HG02870 (cell line): Measurements from ENCODE around the gene C1QL3.

Source experiments
- ATAC-seq: cut with Tn5 transposase; IDR thresholded peaks from one replicate; pipeline ENCODE4 v1.9.1; 2021; ENCODE audit warnings: mild to moderate bottlenecking, moderate library complexity; ENCODE audit not compliant: unreplicated experiment

The C1QL3 gene

GRCh38 chr10:16521311-16522016 lies at the start of gene C1QL3:
Gene C1QL3, minus strand, starts transcription at chr10:16521879. Its CDS starts 814 bp downstream, at chr10:16521065.
- peak; percentile 28 for ATAC-seq

GRCh38 chr10:16570731-16571130 lies 49.1 kb upstream of the C1QL3 start:
- peak; percentile 88 for ATAC-seq

GRCh38 chr10:16566202-16566805 lies 44.6 kb upstream of the C1QL3 start:
- ATAC-seq: no peak

- no peak for ATAC-seq
Measured at GRCh38 chr10:16565604-16566003, 43.9 kb upstream of the C1QL3 start.

- no peak for ATAC-seq
Measured at GRCh38 chr10:16562891-16563290, 41.2 kb upstream of the C1QL3 start.

GRCh38 chr10:16559236-16559773 lies 37.6 kb upstream of the C1QL3 start:
- no peak for ATAC-seq

GRCh38 chr10:16547973-16548372 lies 26.3 kb upstream of the C1QL3 start:
- no peak for ATAC-seq

- peak; percentile 77 for ATAC-seq
Measured at GRCh38 chr10:16545116-16545736, 23.5 kb upstream of the C1QL3 start.

GRCh38 chr10:16544591-16544990 lies 22.9 kb upstream of the C1QL3 start:
- ATAC-seq: no peak

- no peak for ATAC-seq
Measured at GRCh38 chr10:16544099-16544498, 22.4 kb upstream of the C1QL3 start.

- no peak for ATAC-seq
Measured at GRCh38 chr10:16536155-16536554, 14.5 kb upstream of the C1QL3 start.

GRCh38 chr10:16529853-16530252 lies 8.2 kb upstream of the C1QL3 start:
- ATAC-seq: peak; percentile 47

- ATAC-seq: no peak
Measured at GRCh38 chr10:16527452-16527851, 5.8 kb upstream of the C1QL3 start.

GRCh38 chr10:16520900-16521299 lies 779 bp downstream of the C1QL3 start:
- ATAC-seq: peak; percentile 53

GRCh38 chr10:16519908-16520861 lies 1.5 kb downstream of the C1QL3 start:
- peak; percentile 31 for ATAC-seq

GRCh38 chr10:16519250-16519907 lies 2.3 kb downstream of the C1QL3 start:
- ATAC-seq: no peak

- ATAC-seq: no peak
Measured at GRCh38 chr10:16518822-16519221, 2.9 kb downstream of the C1QL3 start.

GRCh38 chr10:16510843-16511242 lies 10.8 kb downstream of the C1QL3 start:
- ATAC-seq: no peak

- no peak for ATAC-seq
Measured at GRCh38 chr10:16509996-16510395, 11.7 kb downstream of the C1QL3 start.

GRCh38 chr10:16505161-16505560 lies 16.5 kb downstream of the C1QL3 start:
- no peak for ATAC-seq
